ENCODE measurements around the gene NPR3. TPM values are rescaled to one million over a fixed set of nuclear protein-coding genes. Genes with fewer than 3 reads are reported as not detected.

NPR3 gene
- total and polyA plus RNA-seq, 2 experiments from 2014 or later = 37.6 to 87.1 TPM

DNA sequence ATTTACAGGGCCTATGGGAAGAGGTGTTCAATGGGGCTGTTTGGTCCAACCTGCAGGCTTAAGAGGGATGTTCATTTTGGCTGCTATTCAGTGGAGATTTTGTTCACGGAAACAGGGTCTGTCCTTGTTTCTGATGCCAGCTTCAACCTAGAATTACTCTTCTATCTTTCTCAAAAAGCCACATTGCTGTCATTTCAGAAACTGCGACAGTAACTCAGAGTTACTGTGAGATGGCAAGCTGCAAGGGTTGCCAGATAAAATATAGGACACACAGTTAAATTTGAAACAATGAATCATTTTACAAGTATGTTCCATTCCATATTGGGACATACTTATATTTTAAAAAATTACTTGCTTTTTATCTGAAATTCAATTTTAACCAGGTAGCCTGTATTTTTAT is 128.0 kb downstream of the NPR3 start:
- no peak for DNase-seq
- H3K27ac ChIP-seq = no peak overlapping the region
- no peaks in the 10 kb centered on the region for H3K36me3 ChIP-seq (ENCODE audit: low read depth)
- TF ChIP-seq EZH2phosphoT487 (IDR thresholded peaks at IDR 0.05; ENCODE audit: insufficient read depth, low read depth) (no peak), EZH2 (IDR thresholded peaks at IDR 0.05; ENCODE audit: insufficient read depth, poor library complexity, severe bottlenecking) (no peak)
- no peaks in the 10 kb centered on the region for H3K4me1 ChIP-seq (ENCODE audit: insufficient read depth)
- no peaks in the 10 kb centered on the region for H3K9me2 ChIP-seq (ENCODE audit: insufficient read depth)
- H3K27me3 ChIP-seq (replicated peaks; ENCODE audit: insufficient read depth) = no peaks in the 10 kb centered on the region
- no peak overlapping the region for H3K4me3 ChIP-seq
- no peaks in the 10 kb centered on the region for H3F3A ChIP-seq (ENCODE audit: insufficient read depth)
- in situ Hi-C loops (cut with MboI) = no loop called here
- H2AFZ ChIP-seq = no peak overlapping the region
- no peaks in the 10 kb centered on the region for H4K20me1 ChIP-seq (ENCODE audit: insufficient read depth)
- H3K4me2 ChIP-seq (ENCODE audit: unreplicated experiment) = no peak overlapping the region
- H3K9me3 ChIP-seq (ENCODE audit: low read depth) = no peaks in the 10 kb centered on the region
- no peak overlapping the region for H3K9ac ChIP-seq
- 77 to 78% methylated on average over 2 of the region's 2 CpGs for WGBS, 2 experiments (ENCODE audit: low coverage in 1 of 2, low lambda C conversion rate in 2 of 2, missing lambda C conversion rate in 2 of 2)
- no peaks in the 10 kb centered on the region for H3K79me2 ChIP-seq (ENCODE audit: insufficient read depth)

- no peaks in the 10 kb centered on the region for H3F3A ChIP-seq (ENCODE audit: insufficient read depth)
- no peak overlapping the region for H2AFZ ChIP-seq
- TF ChIP-seq EZH2phosphoT487 (IDR thresholded peaks at IDR 0.05; ENCODE audit: insufficient read depth, low read depth) (no peak), EZH2 (IDR thresholded peaks at IDR 0.05; ENCODE audit: insufficient read depth, poor library complexity, severe bottlenecking) (no peak)
Observed at GRCh38 chr5:32840606-32841005, 129.5 kb downstream of the NPR3 start.

More at GRCh38 chr5:32840606-32841005, 129.5 kb downstream of the NPR3 start:
- Histone ChIP-seq H3K4me1 (ENCODE audit: insufficient read depth) (no peaks in the 10 kb centered on the region), H3K79me2 (ENCODE audit: insufficient read depth) (no peaks in the 10 kb centered on the region), H3K36me3 (ENCODE audit: low read depth) (no peaks in the 10 kb centered on the region), H3K27ac (no peak overlapping the region), H3K9me2 (ENCODE audit: insufficient read depth) (no peaks in the 10 kb centered on the region), H4K20me1 (ENCODE audit: insufficient read depth) (no peaks in the 10 kb centered on the region), H3K4me3 (no peak overlapping the region), H3K9ac (no peak overlapping the region), H3K9me3 (ENCODE audit: low read depth) (no peaks in the 10 kb centered on the region), H3K27me3 (replicated peaks; ENCODE audit: insufficient read depth) (no peaks in the 10 kb centered on the region), H3K4me2 (ENCODE audit: unreplicated experiment) (no peak overlapping the region)
- 71 to 80% methylated on average over 3 of the region's 3 CpGs for WGBS, 2 experiments (ENCODE audit: low coverage in 1 of 2, low lambda C conversion rate in 2 of 2, missing lambda C conversion rate in 2 of 2)
- in situ Hi-C loops (cut with MboI) = no loop called here
- no peak for DNase-seq

Other genes with a start within 250 kb of the NPR3 start
- 200 and 350 TPM in 2 replicates for gene SUB1, start 125.8 kb upstream of the NPR3 start, total RNA-seq (2014; rRNA removed; shearing (Covaris generic))
- gene SUB1, start 125.8 kb upstream of the NPR3 start, polyA plus RNA-seq (2016; fragmentation: Nextera tagmentation; extraction: Ambion mirVana) = 462 and 489 TPM in 2 replicates

Data from GM23248 (cell line).